ENCODE data around the gene PPM1E.

PPM1E gene

GRCh38 chr17:58976541-58976940 lies 220.9 kb downstream of the PPM1E start:
- DNase-seq (ENCODE audit: low read depth, low spot score): no peak
- H3K4me3 ChIP-seq (ENCODE audit: low read length): no peak overlapping the region

GRCh38 chr17:58980706-58981481 lies 225.2 kb downstream of the PPM1E start:
- no peak overlapping the region for H3K4me3 ChIP-seq (ENCODE audit: low read length)
- no peak for DNase-seq (ENCODE audit: low read depth, low spot score)

GRCh38 chr17:58982626-58983025 lies 227.0 kb downstream of the PPM1E start:
- no peak overlapping the region for H3K4me3 ChIP-seq (ENCODE audit: low read length)
- DNase-seq (ENCODE audit: low read depth, low spot score): no peak

GRCh38 chr17:58985367-58985766 lies 229.7 kb downstream of the PPM1E start:
- H3K4me3 ChIP-seq (ENCODE audit: low read length): no peak overlapping the region

GRCh38 chr17:58985971-58986370 lies 230.3 kb downstream of the PPM1E start:
- H3K4me3 ChIP-seq (ENCODE audit: low read length): no peak overlapping the region
- DNase-seq (ENCODE audit: low read depth, low spot score): no peak

More at GRCh38 chr17:58985367-58985766, 229.7 kb downstream of the PPM1E start:
- no peak for DNase-seq (ENCODE audit: low read depth, low spot score)

GRCh38 chr17:58989629-58990028 lies 234.0 kb downstream of the PPM1E start:
- no peak for DNase-seq (ENCODE audit: low read depth, low spot score)
- H3K4me3 ChIP-seq (ENCODE audit: low read length): no peak overlapping the region

- no peak for DNase-seq (ENCODE audit: low read depth, low spot score)
Observed at GRCh38 chr17:58991718-58992331, 236.2 kb downstream of the PPM1E start.

GRCh38 chr17:58993311-58993710 lies 237.7 kb downstream of the PPM1E start:
- DNase-seq (ENCODE audit: low read depth, low spot score): no peak
- H3K4me3 ChIP-seq (ENCODE audit: low read length): no peak overlapping the region

More at GRCh38 chr17:58991718-58992331, 236.2 kb downstream of the PPM1E start:
- no peak overlapping the region for H3K4me3 ChIP-seq (ENCODE audit: low read length)

- DNase-seq (ENCODE audit: low read depth, low spot score): no peak
- no peak overlapping the region for H3K4me3 ChIP-seq (ENCODE audit: low read length)
Observed at GRCh38 chr17:58995247-58995940, 239.7 kb downstream of the PPM1E start.

GRCh38 chr17:58996968-58997367 lies 241.3 kb downstream of the PPM1E start:
- no peak for DNase-seq (ENCODE audit: low read depth, low spot score)

GRCh38 chr17:58997756-58998553 lies 242.3 kb downstream of the PPM1E start:
- no peak for DNase-seq (ENCODE audit: low read depth, low spot score)
- H3K4me3 ChIP-seq (ENCODE audit: low read length): no peak overlapping the region

More at GRCh38 chr17:58996968-58997367, 241.3 kb downstream of the PPM1E start:
- H3K4me3 ChIP-seq (ENCODE audit: low read length): no peak overlapping the region

GRCh38 chr17:58998871-58999270 lies 243.2 kb downstream of the PPM1E start:
- no peak overlapping the region for H3K4me3 ChIP-seq (ENCODE audit: low read length)
- no peak for DNase-seq (ENCODE audit: low read depth, low spot score)

GRCh38 chr17:58999500-58999899 lies 243.8 kb downstream of the PPM1E start:
- DNase-seq (ENCODE audit: low read depth, low spot score): no peak
- H3K4me3 ChIP-seq (ENCODE audit: low read length): no peak overlapping the region

GRCh38 chr17:59000022-59000421 lies 244.4 kb downstream of the PPM1E start:
- no peak for DNase-seq (ENCODE audit: low read depth, low spot score)

GRCh38 chr17:59001158-59001814 lies 245.6 kb downstream of the PPM1E start:
- H3K4me3 ChIP-seq (ENCODE audit: low read length): no peak overlapping the region
- no peak for DNase-seq (ENCODE audit: low read depth, low spot score)

More at GRCh38 chr17:59000022-59000421, 244.4 kb downstream of the PPM1E start:
- no peak overlapping the region for H3K4me3 ChIP-seq (ENCODE audit: low read length)

GRCh38 chr17:59002126-59002525 lies 246.5 kb downstream of the PPM1E start:
- DNase-seq (ENCODE audit: low read depth, low spot score): no peak
- no peak overlapping the region for H3K4me3 ChIP-seq (ENCODE audit: low read length)

- DNase-seq (ENCODE audit: low read depth, low spot score): no peak
- H3K4me3 ChIP-seq (ENCODE audit: low read length): no peak overlapping the region
Observed at GRCh38 chr17:59002848-59003247, 247.2 kb downstream of the PPM1E start.

GRCh38 chr17:59003860-59004259 lies 248.2 kb downstream of the PPM1E start:
- H3K4me3 ChIP-seq (ENCODE audit: low read length): no peak overlapping the region
- DNase-seq (ENCODE audit: low read depth, low spot score): no peak

All from Jurkat, Clone E6-1 (cell line).